K562 (cell line): ENCODE measurements around the gene PACSIN1. TPM values are rescaled to one million over a fixed set of nuclear protein-coding genes. Genes with fewer than 3 reads are reported as not detected.

Experiments used
- ATAC-seq: fragments of 200-7000 bp; cut with Tn5 transposase; 3 replicates; pipeline ENCODE4 v1.9.1; 2020; ENCODE audit warnings: moderate library complexity
- BruUV-seq: library from RNA; stranded (reverse); fragments of 400-500 nt; replicated peaks from 2 replicates; lab custom pipeline; 2021; lab: Mats Ljungman, UMichigan
- CTCF ChIA-PET: fragments of 300-600 bp; formaldehyde crosslinking; extraction: SDS; loops from one replicate; lab custom pipeline; 2021; ENCODE audit warnings: low intra/inter-chr PET ratio; lab: Yijun Ruan, JAX
- POLR2A ChIA-PET: fragments of 300-600, 350-650 bp; sonication (Branson Sonifier 250); formaldehyde crosslinking; extraction: SDS; loops from one replicate; lab custom pipeline; 2021; ENCODE audit warnings: antibody characterized with exemption, inconsistent platforms; lab: Yijun Ruan, JAX
- DNase-seq, 4 experiments: peaks; one replicate each; pipeline versions ENCODE4 v3.0.0 to v3.0.0-alpha.2; 2011 to 2018; ENCODE audit warnings: low spot score in 3 of 4, mixed read lengths in 3 of 4; ENCODE audit errors: extremely low read depth in 1 of 4
- FAIRE-seq: peaks from 2 replicates; lab custom pipeline; 2011; peaks lifted over from hg19 to GRCh38; lab: Jason Lieb, UNC
- H2AFZ ChIP-seq: 2 replicates; pipeline ENCODE4 v1.6.0; 2011; ENCODE audit warnings: low read depth, low read length, control low read depth, inconsistent platforms
- H3K27ac ChIP-seq: fragments of 200-600 bp; 3 replicates; pipeline ENCODE4 v1.8.0; 2011; ENCODE audit warnings: low read depth, mild to moderate bottlenecking, control low read depth, inconsistent platforms, low read length, moderate library complexity, mixed read lengths; ENCODE audit errors: extremely low read depth
- H3K27me3 ChIP-seq, 2 experiments: fragments of 300-600 bp in 1 of 2; 2 replicates in 1 of 2; 3 replicates in 1 of 2; pipeline versions ENCODE4 v1.6.0 to v1.8.0; 2011; ENCODE audit warnings: inconsistent platforms in 2 of 2, low read length in 2 of 2, mild to moderate bottlenecking in 1 of 2, mixed read lengths in 1 of 2, moderate library complexity in 1 of 2; ENCODE audit not compliant: control insufficient read depth in 2 of 2, insufficient read depth in 2 of 2
- H3K36me3 ChIP-seq: fragments of 300-600 bp; 3 replicates; pipeline ENCODE4 v1.8.0; 2011; ENCODE audit warnings: mild to moderate bottlenecking, low read length, inconsistent platforms; ENCODE audit not compliant: control insufficient read depth, insufficient read depth
- H3K4me1 ChIP-seq, 2 experiments: fragments of 200-600 bp in 1 of 2; replicated peaks in 1 of 2; 2 replicates in 1 of 2; 3 replicates in 1 of 2; pipeline versions ENCODE4 v1.5.1 to v1.8.0; 2011; ENCODE audit warnings: inconsistent platforms in 2 of 2, low read length in 2 of 2, mild to moderate bottlenecking in 1 of 2, mixed read lengths in 1 of 2, moderate library complexity in 1 of 2; ENCODE audit not compliant: control insufficient read depth in 2 of 2, insufficient read depth in 2 of 2
- H3K4me2 ChIP-seq: 2 replicates; pipeline ENCODE4 v1.6.1; 2011; ENCODE audit warnings: low read length, control low read depth, inconsistent platforms, mixed read lengths; ENCODE audit not compliant: insufficient read depth
- H3K4me3 ChIP-seq: fragments of 200-600 bp; sonication (generic), shearing (Covaris generic); 2 replicates; pipeline ENCODE4 v1.5.1; 2016; ENCODE audit warnings: control low read depth, inconsistent platforms
- H3K79me2 ChIP-seq: fragments of 200-600 bp; 3 replicates; pipeline ENCODE4 v1.8.0; 2011; ENCODE audit warnings: low read length, inconsistent platforms; ENCODE audit not compliant: control insufficient read depth, insufficient read depth
- H3K9ac ChIP-seq, 2 experiments: 2 replicates each; pipeline versions ENCODE4 v1.6.0 to v1.6.1; 2011; ENCODE audit warnings: low read depth in 2 of 2, low read length in 2 of 2, control low read depth in 1 of 2, inconsistent platforms in 1 of 2, mild to moderate bottlenecking in 1 of 2, mixed read lengths in 1 of 2; ENCODE audit not compliant: insufficient read depth in 1 of 2
- H3K9me1 ChIP-seq: one replicate; pipeline ENCODE4 v1.6.0; 2011; ENCODE audit warnings: inconsistent platforms, mild to moderate bottlenecking, low read length, moderate library complexity; ENCODE audit not compliant: control insufficient read depth, insufficient read depth
- H3K9me3 ChIP-seq: replicated peaks from 2 replicates; pipeline ENCODE4 v1.5.1; 2011; ENCODE audit warnings: low read depth, low read length, inconsistent platforms; ENCODE audit not compliant: control insufficient read depth, insufficient read depth
- H4K20me1 ChIP-seq: replicated peaks from 2 replicates; pipeline ENCODE4 v1.6.1; 2011; ENCODE audit warnings: low read length, inconsistent platforms, mixed read lengths; ENCODE audit not compliant: control insufficient read depth, insufficient read depth
- ATF1 ChIP-seq, 2 experiments: fragments of 450-650 bp in 1 of 2; IDR thresholded peaks; 2 replicates each; pipeline ENCODE4 v1.6.1; 2016; ENCODE audit warnings: missing compliant biosample characterization in 1 of 2, missing genetic modification characterization in 1 of 2
- CBX8 ChIP-seq: fragments of 200-600 bp; sonication (generic); IDR thresholded peaks from 2 replicates; pipeline ENCODE4 v1.6.1; 2012; ENCODE audit warnings: borderline replicate concordance, mixed run types, low read depth, mild to moderate bottlenecking, moderate library complexity, mixed read lengths, low read length, control low read depth, inconsistent platforms; ENCODE audit not compliant: poor library complexity, severe bottlenecking; ENCODE audit errors: extremely low read depth
- E2F3 ChIP-seq: fragments of 250-450 bp; sonication (Bioruptor Pico); IDR thresholded peaks from 2 replicates; pipeline ENCODE4 v1.4.0; 2020; ENCODE audit warnings: mild to moderate bottlenecking
- ERF ChIP-seq: fragments of 450-650 bp; formaldehyde crosslinking; IDR thresholded peaks from 2 replicates; pipeline ENCODE4 v1.4.0; 2020; ENCODE audit warnings: mild to moderate bottlenecking, mixed read lengths
- ETV6 ChIP-seq, 3 experiments: fragments of 150-350 bp in 1 of 3; sonication (generic) in 1 of 3; formaldehyde crosslinking in 1 of 3; IDR thresholded peaks; 2 replicates each; pipeline versions ENCODE4 v1.6.1 to v1.8.0; 2014 to 2022; ENCODE audit warnings: borderline replicate concordance in 2 of 3, low read depth in 2 of 3, antibody characterized with exemption in 1 of 3, low read length in 1 of 3, mild to moderate bottlenecking in 1 of 3, missing genetic modification reagents in 1 of 3
- MEF2D ChIP-seq: conservative IDR thresholded peaks from 2 replicates; pipeline ENCODE4 v1.6.1; 2016; ENCODE audit warnings: low read depth, missing genetic modification characterization, missing compliant biosample characterization
- MTA3 ChIP-seq: fragments of 450-650 bp; formaldehyde crosslinking; IDR thresholded peaks from 2 replicates; pipeline ENCODE4 v1.6.1; 2017; ENCODE audit warnings: mild to moderate bottlenecking, borderline replicate concordance
- OTX1 ChIP-seq: fragments of 450-650 bp; formaldehyde crosslinking; IDR thresholded peaks from 2 replicates; pipeline ENCODE4 v1.4.0; 2022; ENCODE audit warnings: mild to moderate bottlenecking
- POLR2G ChIP-seq: fragments of 200-400 bp; formaldehyde crosslinking; IDR thresholded peaks from 2 replicates; pipeline ENCODE4 v1.6.1; 2017; ENCODE audit warnings: low read depth, mild to moderate bottlenecking, antibody characterized with exemption, low read length, moderate library complexity
- WGBS: fragments of 100-300 bp; shearing (Covaris generic); methylation state at CpG from one replicate; pipeline ENCODE4 v1.1.6; 2016; ENCODE audit warnings: low coverage, mixed read lengths; ENCODE audit not compliant: insufficient coverage; ENCODE audit errors: missing lambda C conversion rate; 5-methylcytosine and 5-hydroxymethylcytosine counted together
- in situ Hi-C: fragments of 300-500 bp; cut with MboI; formaldehyde crosslinking; loops from 4 replicates; pipeline ENCODE4 v1.15.0; 2018; ENCODE audit warnings: inconsistent platforms, mixed read lengths
- intact Hi-C: fragments of 100-400 bp; cut with micrococcal nuclease; formaldehyde crosslinking; loops from 2 replicates; pipeline ENCODE4 v1.14.2; 2022
- polyA plus RNA-seq, 8 experiments: library from polyadenylated mRNA; depleted of rRNA in 4 of 8; stranded (reverse) in 5 of 8; unstranded in 3 of 8; fragments of >200 nt; fragmentation: Nextera tagmentation in 2 of 8; fragmentation: Illumina TruSeq in 1 of 8; extraction: Ambion mirVana in 2 of 8; extraction: Trizol in 1 of 8; gene quantifications; 2 replicates each; pipeline versions ENCODE4 v1.2.1 to v1.2.3, GENCODE V29; 2011 to 2014; ENCODE audit warnings: inconsistent platforms in 1 of 8, missing spikeins in 1 of 8
- total RNA-seq, 7 experiments: library from RNA; depleted of rRNA in 6 of 7; stranded (reverse); fragments of >200 nt in 6 of 7; fragmentation: Illumina TruSeq in 2 of 7; extraction: Trizol in 2 of 7; gene quantifications; 2 replicates each; pipeline versions ENCODE4 v1.2.1 to v1.2.3, GENCODE V29; 2011 to 2021; ENCODE audit warnings: low replicate concordance in 1 of 7
- TF ChIP-seq, protein P1 (sequence below), 2 experiments: fragments of 450-650 bp in 1 of 2; sonication (generic) in 1 of 2; formaldehyde crosslinking in 1 of 2; IDR thresholded peaks in 1 of 2; conservative IDR thresholded peaks in 1 of 2; 2 replicates each; pipeline versions ENCODE4 v1.6.1 to v1.8.1; 2016 to 2023; ENCODE audit warnings: mild to moderate bottlenecking in 2 of 2, moderate library complexity in 2 of 2, inconsistent platforms in 1 of 2, missing genetic modification reagents in 1 of 2
- TF ChIP-seq, protein P2 (sequence below): IDR thresholded peaks from 2 replicates; pipeline ENCODE4 v1.6.1; 2016; ENCODE audit warnings: missing genetic modification characterization, missing compliant biosample characterization
- TF ChIP-seq, protein P3 (sequence below): conservative IDR thresholded peaks from 2 replicates; pipeline ENCODE4 v1.6.1; 2011; ENCODE audit warnings: low read depth, mild to moderate bottlenecking, low read length; ENCODE audit not compliant: control insufficient read depth
- TF ChIP-seq, protein P4 (sequence below): fragments of 450-650 bp; IDR thresholded peaks from 2 replicates; pipeline ENCODE4 v1.6.1; 2014; ENCODE audit warnings: low read depth, mild to moderate bottlenecking, moderate library complexity, borderline replicate concordance

The PACSIN1 gene
- total and polyA plus RNA-seq, 9 of the 15 experiments (the other 6 are each of a cell fraction or from before 2014, with no cell fraction given) = 0.01 to 1.7 (median 0.45) TPM

DNA sequence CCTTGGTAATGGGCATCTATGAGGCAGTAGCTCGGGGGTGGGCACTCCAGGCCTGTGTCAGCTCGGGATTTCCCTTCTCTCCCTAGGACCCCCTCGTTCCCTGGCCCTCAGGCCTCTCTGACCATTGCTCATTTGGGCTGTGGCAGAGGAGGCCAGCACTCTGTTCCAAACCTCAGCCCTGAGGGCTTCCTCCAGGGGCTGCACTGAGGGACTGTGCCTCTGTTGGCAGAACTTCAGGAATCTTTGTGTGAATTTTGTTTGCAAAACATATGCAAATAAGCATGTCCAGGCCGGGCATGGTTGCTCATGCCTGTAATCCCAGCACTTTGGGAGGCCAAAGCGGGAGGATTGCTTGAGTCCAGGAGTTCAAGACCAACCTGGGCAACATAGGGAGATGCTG is 11.0 kb downstream of the PACSIN1 start (continued):
- TF ChIP-seq, protein P1, sequence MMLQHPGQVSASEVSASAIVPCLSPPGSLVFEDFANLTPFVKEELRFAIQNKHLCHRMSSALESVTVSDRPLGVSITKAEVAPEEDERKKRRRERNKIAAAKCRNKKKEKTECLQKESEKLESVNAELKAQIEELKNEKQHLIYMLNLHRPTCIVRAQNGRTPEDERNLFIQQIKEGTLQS (IDR thresholded peaks at IDR 0.05) = no peak
- TF ChIP-seq, protein P1 (CRISPR knock-in tag; conservative IDR thresholded peaks at IDR 0.05) = no peak
- no peak for TF ChIP-seq CBX8

DNA sequence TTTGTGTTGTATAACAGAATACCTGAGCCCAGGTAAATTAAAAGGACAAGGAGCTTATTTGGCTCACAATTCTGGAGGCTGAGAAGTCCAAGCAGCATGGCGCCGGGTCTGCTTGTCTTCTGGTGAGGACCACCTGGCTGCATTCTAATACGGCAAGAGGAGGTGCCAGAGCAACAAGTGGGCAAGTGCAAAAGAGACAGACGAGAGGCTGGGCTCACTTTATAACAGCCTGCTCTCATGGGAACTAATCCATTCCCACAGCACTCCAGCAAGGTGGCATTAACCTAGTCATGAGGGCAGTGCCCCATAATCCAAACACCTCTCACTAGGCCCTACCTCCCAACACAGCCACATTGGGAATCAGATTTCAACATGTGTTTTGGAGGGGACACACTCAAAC is 12.9 kb downstream of the PACSIN1 start:
- Histone ChIP-seq H3K4me1 (peaks cover 0 to 4% of the 10 kb centered on the region in 2 experiments; a peak in 2 of 5 replicates), H3K4me3 (no peak overlapping the region), H3K27me3 (no peaks in the 10 kb centered on the region), H2AFZ (no peak overlapping the region), H3K4me2 (no peak overlapping the region), H3K9me1 (no peaks in the 10 kb centered on the region), H3K9me3 (no peaks in the 10 kb centered on the region), H3K36me3 (no peaks in the 10 kb centered on the region), H3K27ac (no peak overlapping the region), H3K79me2 (no peaks in the 10 kb centered on the region), H4K20me1 (no peaks in the 10 kb centered on the region), H3K9ac (no peak overlapping the region)
- intact Hi-C loops = no loop called here
- 26% methylated on average over 4 of the region's 4 CpGs for WGBS
- BruUV-seq = no TSS peak
- ChIA-PET CTCF (no interaction called here), POLR2A (no interaction called here)
- FAIRE-seq = no peak
- in situ Hi-C loops = no loop called here
- no peak for DNase-seq
- no peak for ATAC-seq
- TF ChIP-seq POLR2G = no peak
- TF ChIP-seq MEF2D (tag) = no peak
- no peak for TF ChIP-seq ATF1 (CRISPR knock-in tag; IDR thresholded peaks at IDR 0.05)
- no peak for TF ChIP-seq ATF1 (tag; IDR thresholded peaks at IDR 0.05)
- TF ChIP-seq, protein P2, sequence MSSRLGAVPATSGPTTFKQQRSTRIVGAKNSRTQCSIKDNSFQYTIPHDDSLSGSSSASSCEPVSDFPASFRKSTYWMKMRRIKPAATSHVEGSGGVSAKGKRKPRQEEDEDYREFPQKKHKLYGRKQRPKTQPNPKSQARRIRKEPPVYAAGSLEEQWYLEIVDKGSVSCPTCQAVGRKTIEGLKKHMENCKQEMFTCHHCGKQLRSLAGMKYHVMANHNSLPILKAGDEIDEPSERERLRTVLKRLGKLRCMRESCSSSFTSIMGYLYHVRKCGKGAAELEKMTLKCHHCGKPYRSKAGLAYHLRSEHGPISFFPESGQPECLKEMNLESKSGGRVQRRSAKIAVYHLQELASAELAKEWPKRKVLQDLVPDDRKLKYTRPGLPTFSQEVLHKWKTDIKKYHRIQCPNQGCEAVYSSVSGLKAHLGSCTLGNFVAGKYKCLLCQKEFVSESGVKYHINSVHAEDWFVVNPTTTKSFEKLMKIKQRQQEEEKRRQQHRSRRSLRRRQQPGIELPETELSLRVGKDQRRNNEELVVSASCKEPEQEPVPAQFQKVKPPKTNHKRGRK (tag) = no peak
- no peak for TF ChIP-seq OTX1 (CRISPR knock-in tag)
- TF ChIP-seq, protein P3, sequence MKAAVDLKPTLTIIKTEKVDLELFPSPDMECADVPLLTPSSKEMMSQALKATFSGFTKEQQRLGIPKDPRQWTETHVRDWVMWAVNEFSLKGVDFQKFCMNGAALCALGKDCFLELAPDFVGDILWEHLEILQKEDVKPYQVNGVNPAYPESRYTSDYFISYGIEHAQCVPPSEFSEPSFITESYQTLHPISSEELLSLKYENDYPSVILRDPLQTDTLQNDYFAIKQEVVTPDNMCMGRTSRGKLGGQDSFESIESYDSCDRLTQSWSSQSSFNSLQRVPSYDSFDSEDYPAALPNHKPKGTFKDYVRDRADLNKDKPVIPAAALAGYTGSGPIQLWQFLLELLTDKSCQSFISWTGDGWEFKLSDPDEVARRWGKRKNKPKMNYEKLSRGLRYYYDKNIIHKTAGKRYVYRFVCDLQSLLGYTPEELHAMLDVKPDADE = no peak
- no peak for TF ChIP-seq MTA3
- TF ChIP-seq, protein P4, sequence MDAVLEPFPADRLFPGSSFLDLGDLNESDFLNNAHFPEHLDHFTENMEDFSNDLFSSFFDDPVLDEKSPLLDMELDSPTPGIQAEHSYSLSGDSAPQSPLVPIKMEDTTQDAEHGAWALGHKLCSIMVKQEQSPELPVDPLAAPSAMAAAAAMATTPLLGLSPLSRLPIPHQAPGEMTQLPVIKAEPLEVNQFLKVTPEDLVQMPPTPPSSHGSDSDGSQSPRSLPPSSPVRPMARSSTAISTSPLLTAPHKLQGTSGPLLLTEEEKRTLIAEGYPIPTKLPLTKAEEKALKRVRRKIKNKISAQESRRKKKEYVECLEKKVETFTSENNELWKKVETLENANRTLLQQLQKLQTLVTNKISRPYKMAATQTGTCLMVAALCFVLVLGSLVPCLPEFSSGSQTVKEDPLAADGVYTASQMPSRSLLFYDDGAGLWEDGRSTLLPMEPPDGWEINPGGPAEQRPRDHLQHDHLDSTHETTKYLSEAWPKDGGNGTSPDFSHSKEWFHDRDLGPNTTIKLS = no peak
- no peak for TF ChIP-seq E2F3 (CRISPR knock-in tag)
- no peak for TF ChIP-seq ERF (CRISPR knock-in tag)
- no peak for TF ChIP-seq ETV6 (IDR thresholded peaks at IDR 0.05; ENCODE audit: borderline replicate concordance in 1 of 2, low read depth in 2 of 2, low read length in 1 of 2)
- TF ChIP-seq ETV6 (CRISPR knock-in tag; IDR thresholded peaks at IDR 0.05; ENCODE audit: borderline replicate concordance) = no peak
